LNCAP (cell line): ENCODE data around the gene ARID1B.

Source experiments
- CTCF ChIP-seq: fragments of 450-650 bp; IDR thresholded peaks from 2 replicates; pipeline ENCODE4 v1.5.1; 2017; ENCODE audit warnings: mild to moderate bottlenecking

ARID1B gene

GRCh38 chr6:157211603-157212455 is 434.7 kb downstream of the ARID1B start:
- TF ChIP-seq CTCF = no peak

- no peak for TF ChIP-seq CTCF
These were observed 436.2 kb downstream of the ARID1B start for GRCh38 chr6:157213426-157213825.

- TF ChIP-seq CTCF = no peak
These were observed 436.9 kb downstream of the ARID1B start for GRCh38 chr6:157213907-157214565.

GRCh38 chr6:157215717-157216116 is 438.5 kb downstream of the ARID1B start:
- no peak for TF ChIP-seq CTCF

GRCh38 chr6:157216570-157216969 is 439.4 kb downstream of the ARID1B start:
- TF ChIP-seq CTCF = no peak

GRCh38 chr6:157217198-157217893 is 440.2 kb downstream of the ARID1B start:
- TF ChIP-seq CTCF = no peak

GRCh38 chr6:157217894-157218370 is 440.8 kb downstream of the ARID1B start:
- TF ChIP-seq CTCF = no peak
